HG03432 (cell line): ENCODE results near the gene MYO15A.

Experiments used
- ATAC-seq: cut with Tn5 transposase; IDR thresholded peaks from one replicate; pipeline ENCODE4 v1.9.1; 2021; ENCODE audit warnings: mild to moderate bottlenecking, moderate library complexity; ENCODE audit not compliant: unreplicated experiment

Gene MYO15A

DNA sequence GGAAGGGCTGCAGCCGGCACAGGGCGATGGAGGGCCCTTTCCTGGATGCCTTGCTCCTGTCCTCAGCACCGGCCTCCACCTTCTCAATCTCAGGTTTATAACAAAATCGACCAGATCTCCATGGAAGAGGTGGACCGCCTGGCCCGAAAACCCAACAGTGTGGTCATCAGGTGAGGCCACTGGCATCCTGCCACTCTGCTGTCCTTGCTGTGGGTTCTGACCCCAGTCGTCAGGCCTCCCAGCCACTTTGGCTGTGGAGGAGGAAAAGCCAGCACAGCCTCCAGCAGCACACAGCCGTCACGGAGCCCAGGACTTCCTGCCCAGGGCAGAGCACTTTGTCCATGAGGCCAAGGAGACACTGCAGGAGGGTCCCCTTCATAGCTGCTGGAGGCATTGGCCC is 6.7 kb upstream of the MYO15A start:
- ATAC-seq, result no peak

DNA sequence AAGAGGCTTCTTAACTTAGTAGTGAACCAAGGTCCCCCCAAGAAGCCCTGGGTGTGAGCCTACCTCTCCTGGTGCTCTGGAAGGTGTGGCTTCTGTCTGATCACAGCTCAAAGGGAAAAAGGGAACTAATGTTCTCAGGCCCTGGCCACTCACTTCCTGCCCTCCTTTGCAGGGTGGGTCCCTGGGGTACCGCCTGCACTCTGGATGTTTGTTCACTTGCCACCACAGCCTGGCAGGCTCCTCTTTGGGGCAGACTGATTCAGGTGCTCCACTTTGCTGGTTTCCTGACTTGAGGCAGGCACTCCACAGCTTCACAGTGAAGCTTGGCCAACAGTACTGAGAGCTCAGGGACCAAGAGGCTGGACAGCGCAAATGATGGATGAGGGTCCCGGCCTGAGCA is 5.9 kb upstream of the MYO15A start:
- ATAC-seq, result no peak

DNA sequence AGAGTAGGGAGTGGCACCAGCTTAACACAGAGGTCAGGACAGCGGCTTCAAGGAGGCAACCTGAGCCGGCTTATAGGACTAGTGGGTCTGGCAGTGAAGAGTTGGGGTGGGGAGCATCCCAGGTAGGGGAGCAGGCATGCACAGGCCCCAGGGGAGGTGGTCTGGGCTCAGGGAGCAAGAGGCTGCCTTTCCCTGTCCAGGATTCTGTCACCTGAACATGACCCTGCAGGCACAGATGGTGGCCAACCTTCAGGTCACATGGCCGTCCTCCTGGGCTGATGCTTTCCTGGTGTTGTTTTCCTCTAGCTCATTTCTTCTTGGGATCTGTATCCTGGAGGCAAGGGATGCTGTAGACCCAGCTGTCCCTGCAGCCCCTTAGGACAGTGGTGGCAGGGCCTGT is 3.5 kb upstream of the MYO15A start:
- no peak for ATAC-seq

DNA sequence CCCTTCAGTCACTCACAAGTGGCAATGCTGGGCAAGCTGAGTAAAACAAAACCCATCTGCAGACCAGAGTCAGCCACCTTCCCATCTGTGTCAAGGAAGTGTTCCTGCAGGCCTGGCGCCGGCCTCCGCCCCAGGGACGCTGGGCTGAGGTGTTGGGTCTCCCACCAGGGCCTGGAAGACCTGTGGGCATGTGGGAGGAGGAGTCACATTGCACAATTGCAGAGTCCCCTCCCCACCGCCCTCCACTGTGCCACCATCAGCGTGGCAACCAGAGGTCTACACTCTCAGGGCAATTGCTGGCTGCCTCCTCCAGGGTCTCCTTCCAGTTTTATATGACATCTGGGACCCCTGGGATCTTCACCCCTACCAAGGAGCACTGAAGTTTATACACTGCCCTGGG is 3.0 kb upstream of the MYO15A start:
- no peak for ATAC-seq

DNA sequence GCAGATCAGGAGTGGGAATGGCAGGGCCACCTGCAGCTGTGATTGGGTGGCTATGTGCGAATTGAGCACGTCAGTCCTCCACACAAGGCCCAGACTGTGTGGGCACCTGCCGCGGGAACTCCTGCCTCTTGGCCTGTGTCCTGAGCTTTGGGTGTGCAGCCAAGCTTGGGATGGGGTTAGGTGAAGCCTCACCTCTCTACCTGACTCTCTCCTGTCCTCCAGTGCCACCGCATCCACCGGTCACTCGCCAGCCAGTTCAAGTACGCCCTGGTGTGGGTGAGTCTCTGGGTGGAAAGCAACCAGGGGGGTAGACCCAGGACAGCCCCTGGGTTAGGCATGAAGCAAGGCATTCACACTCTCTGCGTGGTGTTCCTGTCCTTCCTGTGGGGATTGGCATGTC is 2.3 kb upstream of the MYO15A start:
- no peak for ATAC-seq

DNA sequence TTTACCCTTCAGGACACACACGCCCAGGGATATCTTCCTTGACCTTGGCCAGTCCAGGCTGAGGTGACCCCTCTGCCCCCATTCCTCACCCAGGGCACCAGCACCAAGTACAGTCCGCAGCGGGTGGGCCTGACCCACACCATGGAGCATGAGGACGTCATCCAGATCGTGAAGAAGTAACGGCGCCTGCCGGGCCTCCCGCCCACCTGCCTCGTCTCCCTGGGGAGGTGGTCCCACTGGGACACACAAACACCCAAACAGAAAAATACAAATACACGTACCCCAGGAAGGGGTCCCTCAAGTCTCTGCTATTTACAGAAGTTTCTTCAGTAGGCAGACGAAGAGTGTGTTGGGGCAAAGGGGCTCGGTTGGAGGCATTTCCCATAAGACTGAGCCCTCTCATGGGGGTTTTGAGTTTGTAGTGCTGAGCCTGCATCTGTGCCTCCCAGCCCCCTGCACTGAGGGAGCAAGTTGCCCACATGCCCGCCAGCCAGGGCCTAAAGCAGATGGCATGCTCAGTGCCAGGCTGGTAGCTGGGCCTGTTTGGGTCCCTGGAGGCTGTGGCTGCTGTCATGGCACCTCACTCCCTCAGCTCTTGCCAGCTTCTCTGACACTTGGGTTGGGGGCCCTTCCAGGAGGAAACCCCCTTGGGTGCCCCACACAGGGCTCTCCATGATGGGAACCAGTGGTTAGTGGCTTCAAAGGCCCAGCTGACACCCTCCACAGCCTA is 1.3 kb upstream of the MYO15A start:
- no peak for ATAC-seq

DNA sequence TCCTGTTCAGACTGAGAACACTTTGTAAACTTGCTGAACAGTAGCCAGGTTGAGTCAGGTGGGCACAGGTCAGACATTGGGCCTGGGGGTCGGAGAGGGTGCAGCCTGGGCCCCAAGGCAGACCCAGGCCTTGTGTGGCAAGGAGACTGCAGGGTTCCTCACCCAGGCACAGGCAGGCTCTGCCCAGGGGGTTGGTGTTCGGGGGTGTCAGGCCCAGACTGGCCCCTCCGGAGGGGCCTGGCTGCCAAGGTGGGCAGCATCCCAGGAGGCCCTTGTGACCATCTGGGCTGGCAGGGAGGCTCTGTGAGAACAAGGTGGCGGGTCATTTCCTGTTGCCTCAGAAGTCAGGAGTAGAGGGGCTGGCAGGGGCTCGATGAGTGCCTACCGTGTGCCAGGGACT is 585 bp upstream of the MYO15A start:
- ATAC-seq, result no peak

DNA sequence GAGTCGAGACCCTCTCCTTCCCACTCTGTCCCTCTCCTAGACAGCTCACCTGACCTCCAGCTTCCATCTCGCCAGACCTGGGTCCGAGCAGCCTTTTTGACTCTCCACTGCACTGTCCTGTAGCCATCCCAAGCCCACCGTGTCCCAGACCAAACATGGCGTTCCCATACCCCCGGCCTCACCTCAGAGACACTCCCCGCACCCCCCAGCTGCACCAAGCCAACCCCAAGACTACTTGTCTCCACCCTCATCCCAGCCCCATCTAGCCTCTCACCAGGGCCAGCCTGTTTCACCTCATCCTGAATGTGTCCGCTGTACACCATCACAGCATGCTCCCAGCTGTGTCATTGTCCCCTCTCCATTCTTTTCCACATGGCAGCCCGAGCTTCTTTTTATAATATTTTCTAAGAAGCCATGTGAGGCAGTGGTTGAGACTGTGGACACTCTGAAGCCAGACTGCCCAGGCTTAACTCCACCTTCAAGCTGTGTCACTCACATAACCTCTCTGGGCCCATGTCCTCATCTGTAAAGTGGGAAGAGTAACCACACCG is 1.5 kb downstream of the MYO15A start:
- no peak for ATAC-seq

DNA sequence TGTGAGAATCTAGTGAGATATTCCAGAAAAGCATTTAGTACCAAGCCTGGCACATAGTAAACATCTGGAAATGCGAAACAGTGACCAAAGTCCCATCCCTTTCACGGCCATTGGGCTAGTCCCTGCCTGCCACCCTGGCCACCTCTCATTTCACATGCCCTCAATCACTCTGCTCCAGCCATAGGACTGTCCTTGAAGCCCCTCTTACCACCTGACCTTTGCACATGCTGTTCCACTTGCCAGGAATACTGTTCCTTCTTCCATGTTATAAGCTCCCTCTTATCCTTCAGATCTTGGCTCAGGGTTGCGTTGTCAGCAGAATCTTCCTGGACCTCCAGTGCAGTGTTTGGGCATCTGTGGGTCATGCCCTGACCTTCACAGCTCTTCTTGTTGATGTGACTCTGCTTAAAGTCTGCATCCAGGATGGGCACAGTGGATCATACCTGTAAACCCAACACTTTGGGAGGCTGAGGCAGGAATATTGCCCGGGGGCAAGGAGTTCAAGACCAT is 2.1 kb downstream of the MYO15A start:
- ATAC-seq, result no peak

DNA sequence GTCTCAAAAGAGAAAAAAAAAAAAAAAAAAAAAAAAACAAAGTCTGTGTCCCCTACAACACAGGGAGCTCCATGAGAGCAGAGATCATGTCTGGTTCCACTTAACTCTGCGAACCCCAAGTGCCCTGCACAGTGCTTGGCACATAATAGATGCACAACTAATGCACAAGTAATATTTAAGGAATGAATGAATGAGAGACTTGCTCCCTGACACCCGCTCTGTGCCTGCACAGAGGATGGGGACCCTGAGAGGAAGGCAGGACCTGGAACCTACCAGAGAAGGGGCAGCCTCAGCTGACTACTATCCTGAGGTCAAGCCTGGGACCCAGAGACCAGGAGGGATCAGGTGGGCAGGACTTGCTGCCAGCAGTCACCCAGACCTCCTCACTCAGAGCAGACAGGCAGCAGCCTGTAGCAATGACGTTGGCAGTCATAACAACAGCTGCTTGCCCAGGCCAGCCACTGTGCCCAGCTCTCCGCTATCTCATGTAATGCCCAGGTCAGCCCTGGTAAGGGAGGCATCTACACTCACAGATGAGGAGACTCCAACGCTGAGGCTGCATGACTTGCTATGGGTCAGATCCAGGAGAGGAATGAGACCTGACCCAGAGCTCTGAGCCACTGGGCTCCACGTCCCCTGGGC is 2.9 kb downstream of the MYO15A start:
- no peak for ATAC-seq

DNA sequence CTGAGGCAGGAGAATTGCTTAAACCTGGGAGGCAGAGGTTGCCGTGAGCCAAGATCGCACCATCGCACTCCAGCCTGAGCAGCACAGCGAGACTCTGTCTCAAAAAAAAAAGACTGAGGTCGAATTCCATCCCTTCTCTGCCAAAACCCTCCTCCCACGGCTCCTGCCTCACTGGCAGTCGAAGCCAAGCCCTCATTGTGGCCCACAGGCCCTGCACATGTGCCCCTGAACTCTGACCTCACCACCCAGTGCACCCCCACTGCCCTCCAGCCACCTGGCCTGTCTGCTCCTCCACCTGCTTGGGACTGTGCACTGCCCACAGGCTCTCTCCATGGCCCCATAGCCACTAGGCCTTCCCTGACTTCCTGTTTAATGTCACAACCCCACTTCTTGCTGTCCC is 7.0 kb downstream of the MYO15A start:
- ATAC-seq, result no peak

DNA sequence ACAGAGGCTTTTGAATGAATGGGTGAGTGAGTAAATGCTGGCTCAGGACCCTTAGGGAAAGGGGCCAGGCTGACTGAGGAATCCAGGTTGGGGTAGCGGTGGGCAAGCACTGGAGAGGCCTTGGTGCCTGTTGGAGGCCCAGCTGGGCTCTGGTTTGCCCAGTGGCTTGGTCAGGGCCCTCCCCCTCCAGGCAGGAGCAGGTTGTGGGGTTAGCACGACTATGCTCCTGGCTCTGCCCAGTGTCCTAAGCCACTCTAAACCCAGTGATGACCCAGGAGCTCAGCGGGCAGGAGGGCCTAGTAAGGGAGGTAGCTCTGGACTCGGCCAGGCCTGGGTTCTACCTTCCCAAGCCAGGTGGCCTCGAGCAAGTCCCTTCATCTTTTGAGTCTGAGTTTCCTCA is 7.5 kb downstream of the MYO15A start:
- no peak for ATAC-seq

DNA sequence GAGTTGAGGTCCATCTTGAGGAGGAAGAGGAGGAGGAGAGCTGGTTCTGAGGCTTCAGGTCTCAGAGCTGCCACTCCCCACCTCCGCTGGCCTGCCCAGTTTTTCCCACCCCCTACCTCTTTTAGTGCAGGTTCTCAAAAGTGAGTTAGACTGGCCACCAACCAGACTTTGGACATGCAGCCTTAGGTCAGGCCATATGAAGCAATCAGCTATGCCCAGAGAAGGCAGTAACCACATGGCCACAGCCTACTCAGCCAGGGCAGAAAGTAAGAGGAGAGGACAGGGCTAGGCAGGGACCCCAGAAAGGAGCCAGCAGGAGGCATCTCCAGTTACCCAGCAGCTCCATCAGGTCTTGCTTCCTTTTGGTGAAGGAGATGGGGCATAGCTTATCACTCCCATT is 9.0 kb downstream of the MYO15A start:
- no peak for ATAC-seq

DNA sequence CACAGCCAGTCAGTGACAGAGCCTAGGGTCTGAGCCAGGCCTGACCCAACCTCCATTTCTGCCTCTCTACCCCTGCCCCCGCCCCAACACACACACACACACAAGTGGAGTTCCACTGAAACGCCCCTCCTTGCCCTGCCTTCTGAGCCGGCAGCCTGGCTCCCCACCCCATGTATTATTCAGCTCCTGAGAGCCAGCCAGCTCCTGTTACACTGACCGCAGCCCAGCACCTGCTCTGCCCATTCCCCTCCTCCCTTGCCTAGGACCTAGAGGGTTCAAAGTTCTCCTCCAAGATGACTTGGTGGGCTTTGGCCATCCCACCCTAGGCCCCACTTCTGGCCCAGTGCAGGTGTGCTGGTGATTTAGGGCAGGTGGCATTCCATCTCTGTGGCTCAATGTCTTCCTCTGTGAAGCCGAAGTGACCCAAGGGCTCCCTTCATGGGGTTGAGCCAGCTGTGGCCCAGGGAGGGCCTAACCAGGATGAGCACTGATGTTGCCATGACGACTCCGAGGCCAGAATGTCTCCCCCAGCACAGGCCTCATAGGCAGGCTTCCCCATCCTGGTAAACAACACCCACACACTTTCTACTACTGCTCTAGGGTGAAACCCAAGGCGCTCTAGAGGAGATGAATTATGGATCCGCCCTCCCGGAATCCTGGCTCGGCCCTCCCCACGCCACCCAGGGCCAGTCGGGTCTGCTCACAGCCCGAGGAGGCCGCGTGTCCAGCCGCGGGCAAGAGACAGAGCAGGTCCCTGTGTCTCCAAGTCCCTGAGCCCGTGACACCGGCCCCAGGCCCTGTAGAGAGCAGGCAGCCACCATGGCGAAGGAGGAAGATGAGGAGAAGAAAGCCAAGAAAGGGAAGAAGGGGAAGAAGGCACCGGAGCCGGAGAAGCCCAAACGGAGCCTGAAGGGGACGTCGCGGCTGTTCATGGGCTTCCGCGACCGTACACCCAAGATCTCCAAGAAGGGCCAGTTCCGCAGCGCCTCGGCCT is 9.7 kb downstream of the MYO15A start:
- ATAC-seq, result no peak

DNA sequence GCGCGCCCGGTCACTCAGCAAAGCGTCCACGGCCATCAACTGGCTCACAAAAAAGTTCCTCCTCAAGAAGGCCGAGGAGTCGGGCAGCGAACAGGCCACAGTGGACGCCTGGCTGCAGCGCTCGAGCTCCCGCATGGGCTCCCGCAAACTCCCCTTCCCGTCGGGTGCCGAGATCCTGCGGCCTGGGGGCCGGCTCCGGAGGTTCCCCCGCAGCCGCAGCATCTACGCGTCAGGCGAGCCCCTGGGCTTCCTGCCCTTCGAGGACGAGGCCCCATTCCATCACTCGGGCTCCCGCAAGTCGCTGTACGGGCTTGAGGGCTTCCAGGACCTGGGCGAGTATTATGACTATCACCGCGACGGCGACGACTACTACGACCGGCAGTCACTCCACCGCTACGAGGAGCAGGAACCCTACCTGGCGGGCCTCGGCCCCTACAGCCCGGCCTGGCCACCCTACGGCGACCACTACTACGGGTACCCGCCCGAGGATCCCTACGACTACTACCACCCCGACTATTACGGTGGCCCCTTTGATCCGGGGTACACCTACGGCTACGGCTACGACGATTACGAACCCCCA is 10.7 kb downstream of the MYO15A start:
- no peak for ATAC-seq

DNA sequence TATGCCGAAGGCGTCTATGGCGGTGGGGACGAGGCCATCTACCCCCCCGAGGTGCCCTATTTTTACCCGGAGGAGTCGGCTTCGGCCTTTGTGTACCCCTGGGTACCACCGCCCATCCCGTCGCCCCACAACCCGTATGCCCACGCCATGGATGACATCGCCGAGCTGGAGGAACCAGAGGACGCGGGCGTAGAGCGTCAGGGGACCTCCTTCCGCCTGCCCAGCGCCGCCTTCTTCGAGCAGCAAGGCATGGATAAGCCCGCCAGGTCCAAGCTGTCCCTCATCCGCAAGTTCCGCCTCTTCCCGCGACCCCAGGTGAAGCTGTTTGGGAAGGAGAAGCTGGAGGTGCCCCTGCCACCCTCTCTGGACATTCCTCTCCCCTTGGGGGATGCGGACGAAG is 11.4 kb downstream of the MYO15A start:
- ATAC-seq, result no peak

DNA sequence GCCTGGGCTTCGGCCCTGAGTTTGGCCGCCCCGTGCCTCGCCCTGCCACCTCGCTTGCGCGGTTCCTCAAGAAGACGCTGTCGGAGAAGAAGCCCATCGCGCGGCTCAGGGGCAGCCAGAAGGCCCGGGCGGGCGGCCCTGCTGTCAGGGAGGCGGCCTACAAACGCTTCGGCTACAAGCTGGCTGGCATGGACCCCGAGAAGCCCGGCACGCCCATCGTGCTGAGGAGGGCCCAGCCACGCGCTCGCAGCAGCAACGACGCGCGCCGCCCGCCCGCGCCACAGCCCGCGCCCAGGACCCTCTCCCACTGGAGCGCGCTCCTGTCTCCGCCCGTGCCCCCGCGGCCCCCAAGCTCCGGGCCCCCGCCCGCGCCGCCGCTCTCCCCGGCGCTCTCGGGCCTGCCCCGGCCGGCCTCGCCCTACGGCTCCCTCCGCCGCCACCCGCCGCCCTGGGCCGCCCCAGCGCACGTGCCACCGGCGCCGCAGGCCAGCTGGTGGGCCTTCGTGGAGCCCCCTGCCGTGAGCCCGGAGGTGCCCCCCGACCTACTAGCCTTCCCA is 12.0 kb downstream of the MYO15A start:
- no peak for ATAC-seq

DNA sequence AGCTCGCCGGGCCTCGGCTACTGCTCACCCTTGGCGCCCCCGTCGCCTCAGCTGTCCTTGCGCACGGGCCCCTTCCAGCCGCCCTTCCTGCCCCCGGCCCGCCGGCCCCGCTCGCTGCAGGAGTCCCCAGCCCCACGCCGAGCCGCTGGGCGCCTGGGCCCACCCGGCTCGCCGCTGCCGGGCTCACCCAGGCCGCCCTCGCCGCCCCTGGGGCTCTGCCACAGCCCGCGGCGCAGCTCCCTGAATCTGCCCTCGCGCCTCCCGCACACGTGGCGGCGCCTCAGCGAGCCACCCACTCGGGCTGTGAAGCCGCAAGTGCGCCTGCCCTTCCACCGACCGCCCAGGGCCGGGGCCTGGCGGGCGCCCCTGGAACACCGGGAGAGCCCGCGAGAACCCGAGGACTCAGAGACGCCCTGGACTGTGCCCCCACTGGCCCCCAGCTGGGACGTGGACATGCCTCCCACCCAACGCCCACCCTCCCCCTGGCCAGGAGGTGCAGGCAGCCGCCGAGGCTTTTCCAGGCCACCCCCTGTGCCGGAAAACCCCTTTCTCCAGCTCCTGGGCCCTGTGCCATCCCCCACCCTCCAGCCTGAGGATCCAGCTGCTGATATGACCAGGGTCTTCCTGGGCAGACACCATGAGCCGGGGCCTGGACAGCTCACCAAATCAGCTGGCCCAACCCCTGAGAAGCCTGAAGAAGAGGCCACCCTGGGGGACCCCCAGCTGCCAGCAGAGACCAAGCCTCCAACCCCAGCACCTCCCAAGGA is 12.8 kb downstream of the MYO15A start:
- no peak for ATAC-seq

DNA sequence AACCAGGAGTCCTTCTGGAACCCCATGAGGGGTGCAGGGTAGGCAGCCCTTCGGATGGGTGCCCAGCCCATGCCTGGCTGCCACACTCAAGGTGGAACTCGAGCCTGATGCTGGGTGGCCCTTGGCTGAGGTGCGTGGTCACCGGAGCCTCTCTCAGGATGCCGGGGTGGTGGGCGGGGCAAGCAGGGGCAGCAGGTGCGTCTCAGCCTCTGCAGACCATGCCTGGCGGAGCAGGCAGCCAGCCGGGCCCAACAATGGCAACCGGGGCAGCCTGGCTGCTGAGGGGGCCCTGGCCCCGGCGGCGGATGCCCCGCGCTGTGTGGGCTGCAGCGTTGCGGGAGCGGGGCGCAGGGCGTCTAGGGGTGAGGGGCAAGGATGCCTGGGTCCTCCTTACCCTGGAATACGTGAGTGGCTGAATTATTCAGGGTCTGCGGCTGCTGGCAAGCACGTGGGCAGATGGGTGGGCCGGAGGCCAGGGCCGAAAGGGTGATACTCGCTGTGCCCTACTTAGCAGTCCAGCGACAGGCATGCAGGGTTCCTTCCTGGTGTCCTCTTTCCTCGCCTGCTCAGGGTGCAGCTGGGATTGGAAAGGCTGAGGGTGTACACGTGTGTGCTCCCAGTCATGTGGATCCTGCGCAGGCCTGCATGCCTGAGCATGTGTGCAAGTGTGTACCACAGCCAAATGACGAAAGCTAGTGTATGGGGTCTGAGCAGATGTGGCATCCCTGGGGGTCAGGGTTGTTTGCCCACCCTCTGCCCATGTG is 14.6 kb downstream of the MYO15A start:
- ATAC-seq, result no peak
